HepG2 (cell line): Measurements from ENCODE around the gene PEAR1. TPM values are rescaled to one million over a fixed set of nuclear protein-coding genes. Genes with fewer than 3 reads are reported as not detected.

Experiments
- AKAP8 ChIP-seq: sonication (generic); formaldehyde crosslinking; IDR thresholded peaks from 2 replicates; pipeline ENCODE4 v1.5.1; 2020; ENCODE audit warnings: mild to moderate bottlenecking, missing genetic modification reagents
- ATF5 ChIP-seq: sonication (generic); formaldehyde crosslinking; IDR thresholded peaks from 2 replicates; pipeline ENCODE4 v1.4.0; 2020; ENCODE audit warnings: mild to moderate bottlenecking, low read depth, missing genetic modification reagents
- ATRX ChIP-seq: sonication (generic); formaldehyde crosslinking; IDR thresholded peaks from 2 replicates; pipeline ENCODE4 v1.4.0; 2020; ENCODE audit warnings: missing genetic modification reagents, borderline replicate concordance
- DNMT1 ChIP-seq: sonication (generic); formaldehyde crosslinking; IDR thresholded peaks from 2 replicates; pipeline ENCODE4 v1.5.1; 2020; ENCODE audit warnings: mild to moderate bottlenecking, missing genetic modification reagents
- POLR2A ChIP-seq, 2 experiments: IDR thresholded peaks; 2 replicates each; pipeline ENCODE4 v1.6.1; 2011; ENCODE audit warnings: low read depth in 2 of 2, low read length in 2 of 2, mild to moderate bottlenecking in 1 of 2, moderate library complexity in 1 of 2; ENCODE audit not compliant: insufficient read depth in 1 of 2
- ZNF10 ChIP-seq: sonication (generic); formaldehyde crosslinking; IDR thresholded peaks from 2 replicates; pipeline ENCODE4 v1.4.0; 2020; ENCODE audit warnings: mild to moderate bottlenecking, low read depth, missing genetic modification reagents, borderline replicate concordance
- ZNF30 ChIP-seq: sonication (generic); formaldehyde crosslinking; IDR thresholded peaks from 2 replicates; pipeline ENCODE4 v1.5.0; 2020; ENCODE audit warnings: mild to moderate bottlenecking, missing genetic modification reagents
- ZNF672 ChIP-seq: sonication (generic); formaldehyde crosslinking; IDR thresholded peaks from 2 replicates; pipeline ENCODE4 v1.8.1; 2022; ENCODE audit warnings: missing genetic modification reagents
- polyA plus RNA-seq, 8 experiments: library from polyadenylated mRNA; depleted of rRNA in 3 of 8; stranded (reverse) in 7 of 8; unstranded in 1 of 8; fragments of >200 nt; fragmentation: Illumina TruSeq in 4 of 8; extraction: Trizol in 4 of 8; gene quantifications; 2 replicates each; pipeline versions ENCODE4 v1.2.1 to v1.2.3, GENCODE V29; 2011 to 2016; ENCODE audit warnings: low read depth in 4 of 8, missing spikeins in 1 of 8, mixed read lengths in 1 of 8; ENCODE audit not compliant: insufficient read depth in 1 of 8
- total RNA-seq, 5 experiments: library from RNA; depleted of rRNA; stranded (reverse); fragments of >200 nt; fragmentation: Illumina TruSeq; extraction: Trizol; gene quantifications; 2 replicates each; pipeline ENCODE4 v1.2.3, GENCODE V29; 2016; ENCODE audit warnings: low read depth in 1 of 5
- TF ChIP-seq, protein P1 (sequence below): sonication (generic); formaldehyde crosslinking; IDR thresholded peaks from 2 replicates; pipeline ENCODE4 v1.8.0; 2022; ENCODE audit warnings: missing genetic modification reagents, mild to moderate bottlenecking, moderate library complexity, borderline replicate concordance
- TF ChIP-seq, protein P2 (sequence below): sonication (generic); formaldehyde crosslinking; IDR thresholded peaks from 2 replicates; pipeline ENCODE4 v1.4.0; 2020; ENCODE audit warnings: missing genetic modification reagents
- TF ChIP-seq, protein P3 (sequence below), 2 experiments: IDR thresholded peaks; 2 replicates each; pipeline ENCODE4 v1.6.1; 2011 to 2012; ENCODE audit warnings: low read length in 2 of 2, borderline replicate concordance in 1 of 2, low read depth in 1 of 2, mild to moderate bottlenecking in 1 of 2, moderate library complexity in 1 of 2
- TF ChIP-seq, protein P4 (sequence below): sonication (generic); formaldehyde crosslinking; IDR thresholded peaks from 2 replicates; pipeline ENCODE4 v1.4.0; 2020; ENCODE audit warnings: missing genetic modification reagents

The PEAR1 gene
- total and polyA plus RNA-seq, 2 of the 13 experiments (the other 11 are each of a cell fraction or from before 2014, with no cell fraction given), result 0.27 to 0.41 TPM

- TF ChIP-seq, protein P1, sequence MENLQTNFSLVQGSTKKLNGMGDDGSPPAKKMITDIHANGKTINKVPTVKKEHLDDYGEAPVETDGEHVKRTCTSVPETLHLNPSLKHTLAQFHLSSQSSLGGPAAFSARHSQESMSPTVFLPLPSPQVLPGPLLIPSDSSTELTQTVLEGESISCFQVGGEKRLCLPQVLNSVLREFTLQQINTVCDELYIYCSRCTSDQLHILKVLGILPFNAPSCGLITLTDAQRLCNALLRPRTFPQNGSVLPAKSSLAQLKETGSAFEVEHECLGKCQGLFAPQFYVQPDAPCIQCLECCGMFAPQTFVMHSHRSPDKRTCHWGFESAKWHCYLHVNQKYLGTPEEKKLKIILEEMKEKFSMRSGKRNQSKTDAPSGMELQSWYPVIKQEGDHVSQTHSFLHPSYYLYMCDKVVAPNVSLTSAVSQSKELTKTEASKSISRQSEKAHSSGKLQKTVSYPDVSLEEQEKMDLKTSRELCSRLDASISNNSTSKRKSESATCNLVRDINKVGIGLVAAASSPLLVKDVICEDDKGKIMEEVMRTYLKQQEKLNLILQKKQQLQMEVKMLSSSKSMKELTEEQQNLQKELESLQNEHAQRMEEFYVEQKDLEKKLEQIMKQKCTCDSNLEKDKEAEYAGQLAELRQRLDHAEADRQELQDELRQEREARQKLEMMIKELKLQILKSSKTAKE, result no peak
- TF ChIP-seq ATRX (CRISPR knock-in tag) (no peak), POLR2A (IDR thresholded peaks at IDR 0.05; ENCODE audit: insufficient read depth in 1 of 2, low read depth in 2 of 2, low read length in 2 of 2) (no peak), ZNF30 (CRISPR knock-in tag) (no peak), ZNF672 (no peak), ZNF10 (CRISPR knock-in tag) (no peak), ATF5 (CRISPR knock-in tag) (no peak), DNMT1 (CRISPR knock-in tag) (peak; percentile 54; the same call in 1 of the 2 replicates), AKAP8 (CRISPR knock-in tag) (no peak)
- TF ChIP-seq, protein P2, sequence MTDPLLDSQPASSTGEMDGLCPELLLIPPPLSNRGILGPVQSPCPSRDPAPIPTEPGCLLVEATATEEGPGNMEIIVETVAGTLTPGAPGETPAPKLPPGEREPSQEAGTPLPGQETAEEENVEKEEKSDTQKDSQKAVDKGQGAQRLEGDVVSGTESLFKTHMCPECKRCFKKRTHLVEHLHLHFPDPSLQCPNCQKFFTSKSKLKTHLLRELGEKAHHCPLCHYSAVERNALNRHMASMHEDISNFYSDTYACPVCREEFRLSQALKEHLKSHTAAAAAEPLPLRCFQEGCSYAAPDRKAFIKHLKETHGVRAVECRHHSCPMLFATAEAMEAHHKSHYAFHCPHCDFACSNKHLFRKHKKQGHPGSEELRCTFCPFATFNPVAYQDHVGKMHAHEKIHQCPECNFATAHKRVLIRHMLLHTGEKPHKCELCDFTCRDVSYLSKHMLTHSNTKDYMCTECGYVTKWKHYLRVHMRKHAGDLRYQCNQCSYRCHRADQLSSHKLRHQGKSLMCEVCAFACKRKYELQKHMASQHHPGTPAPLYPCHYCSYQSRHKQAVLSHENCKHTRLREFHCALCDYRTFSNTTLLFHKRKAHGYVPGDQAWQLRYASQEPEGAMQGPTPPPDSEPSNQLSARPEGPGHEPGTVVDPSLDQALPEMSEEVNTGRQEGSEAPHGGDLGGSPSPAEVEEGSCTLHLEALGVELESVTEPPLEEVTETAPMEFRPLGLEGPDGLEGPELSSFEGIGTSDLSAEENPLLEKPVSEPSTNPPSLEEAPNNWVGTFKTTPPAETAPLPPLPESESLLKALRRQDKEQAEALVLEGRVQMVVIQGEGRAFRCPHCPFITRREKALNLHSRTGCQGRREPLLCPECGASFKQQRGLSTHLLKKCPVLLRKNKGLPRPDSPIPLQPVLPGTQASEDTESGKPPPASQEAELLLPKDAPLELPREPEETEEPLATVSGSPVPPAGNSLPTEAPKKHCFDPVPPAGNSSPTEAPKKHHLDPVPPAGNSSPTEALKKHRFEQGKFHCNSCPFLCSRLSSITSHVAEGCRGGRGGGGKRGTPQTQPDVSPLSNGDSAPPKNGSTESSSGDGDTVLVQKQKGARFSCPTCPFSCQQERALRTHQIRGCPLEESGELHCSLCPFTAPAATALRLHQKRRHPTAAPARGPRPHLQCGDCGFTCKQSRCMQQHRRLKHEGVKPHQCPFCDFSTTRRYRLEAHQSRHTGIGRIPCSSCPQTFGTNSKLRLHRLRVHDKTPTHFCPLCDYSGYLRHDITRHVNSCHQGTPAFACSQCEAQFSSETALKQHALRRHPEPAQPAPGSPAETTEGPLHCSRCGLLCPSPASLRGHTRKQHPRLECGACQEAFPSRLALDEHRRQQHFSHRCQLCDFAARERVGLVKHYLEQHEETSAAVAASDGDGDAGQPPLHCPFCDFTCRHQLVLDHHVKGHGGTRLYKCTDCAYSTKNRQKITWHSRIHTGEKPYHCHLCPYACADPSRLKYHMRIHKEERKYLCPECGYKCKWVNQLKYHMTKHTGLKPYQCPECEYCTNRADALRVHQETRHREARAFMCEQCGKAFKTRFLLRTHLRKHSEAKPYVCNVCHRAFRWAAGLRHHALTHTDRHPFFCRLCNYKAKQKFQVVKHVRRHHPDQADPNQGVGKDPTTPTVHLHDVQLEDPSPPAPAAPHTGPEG, result peak; percentile 99
- TF ChIP-seq, protein P3, sequence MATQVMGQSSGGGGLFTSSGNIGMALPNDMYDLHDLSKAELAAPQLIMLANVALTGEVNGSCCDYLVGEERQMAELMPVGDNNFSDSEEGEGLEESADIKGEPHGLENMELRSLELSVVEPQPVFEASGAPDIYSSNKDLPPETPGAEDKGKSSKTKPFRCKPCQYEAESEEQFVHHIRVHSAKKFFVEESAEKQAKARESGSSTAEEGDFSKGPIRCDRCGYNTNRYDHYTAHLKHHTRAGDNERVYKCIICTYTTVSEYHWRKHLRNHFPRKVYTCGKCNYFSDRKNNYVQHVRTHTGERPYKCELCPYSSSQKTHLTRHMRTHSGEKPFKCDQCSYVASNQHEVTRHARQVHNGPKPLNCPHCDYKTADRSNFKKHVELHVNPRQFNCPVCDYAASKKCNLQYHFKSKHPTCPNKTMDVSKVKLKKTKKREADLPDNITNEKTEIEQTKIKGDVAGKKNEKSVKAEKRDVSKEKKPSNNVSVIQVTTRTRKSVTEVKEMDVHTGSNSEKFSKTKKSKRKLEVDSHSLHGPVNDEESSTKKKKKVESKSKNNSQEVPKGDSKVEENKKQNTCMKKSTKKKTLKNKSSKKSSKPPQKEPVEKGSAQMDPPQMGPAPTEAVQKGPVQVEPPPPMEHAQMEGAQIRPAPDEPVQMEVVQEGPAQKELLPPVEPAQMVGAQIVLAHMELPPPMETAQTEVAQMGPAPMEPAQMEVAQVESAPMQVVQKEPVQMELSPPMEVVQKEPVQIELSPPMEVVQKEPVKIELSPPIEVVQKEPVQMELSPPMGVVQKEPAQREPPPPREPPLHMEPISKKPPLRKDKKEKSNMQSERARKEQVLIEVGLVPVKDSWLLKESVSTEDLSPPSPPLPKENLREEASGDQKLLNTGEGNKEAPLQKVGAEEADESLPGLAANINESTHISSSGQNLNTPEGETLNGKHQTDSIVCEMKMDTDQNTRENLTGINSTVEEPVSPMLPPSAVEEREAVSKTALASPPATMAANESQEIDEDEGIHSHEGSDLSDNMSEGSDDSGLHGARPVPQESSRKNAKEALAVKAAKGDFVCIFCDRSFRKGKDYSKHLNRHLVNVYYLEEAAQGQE (IDR thresholded peaks at IDR 0.05; ENCODE audit: borderline replicate concordance in 1 of 2, low read depth in 1 of 2, low read length in 2 of 2), result no peak
- TF ChIP-seq, protein P4, sequence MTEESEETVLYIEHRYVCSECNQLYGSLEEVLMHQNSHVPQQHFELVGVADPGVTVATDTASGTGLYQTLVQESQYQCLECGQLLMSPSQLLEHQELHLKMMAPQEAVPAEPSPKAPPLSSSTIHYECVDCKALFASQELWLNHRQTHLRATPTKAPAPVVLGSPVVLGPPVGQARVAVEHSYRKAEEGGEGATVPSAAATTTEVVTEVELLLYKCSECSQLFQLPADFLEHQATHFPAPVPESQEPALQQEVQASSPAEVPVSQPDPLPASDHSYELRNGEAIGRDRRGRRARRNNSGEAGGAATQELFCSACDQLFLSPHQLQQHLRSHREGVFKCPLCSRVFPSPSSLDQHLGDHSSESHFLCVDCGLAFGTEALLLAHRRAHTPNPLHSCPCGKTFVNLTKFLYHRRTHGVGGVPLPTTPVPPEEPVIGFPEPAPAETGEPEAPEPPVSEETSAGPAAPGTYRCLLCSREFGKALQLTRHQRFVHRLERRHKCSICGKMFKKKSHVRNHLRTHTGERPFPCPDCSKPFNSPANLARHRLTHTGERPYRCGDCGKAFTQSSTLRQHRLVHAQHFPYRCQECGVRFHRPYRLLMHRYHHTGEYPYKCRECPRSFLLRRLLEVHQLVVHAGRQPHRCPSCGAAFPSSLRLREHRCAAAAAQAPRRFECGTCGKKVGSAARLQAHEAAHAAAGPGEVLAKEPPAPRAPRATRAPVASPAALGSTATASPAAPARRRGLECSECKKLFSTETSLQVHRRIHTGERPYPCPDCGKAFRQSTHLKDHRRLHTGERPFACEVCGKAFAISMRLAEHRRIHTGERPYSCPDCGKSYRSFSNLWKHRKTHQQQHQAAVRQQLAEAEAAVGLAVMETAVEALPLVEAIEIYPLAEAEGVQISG (CRISPR knock-in tag), result no peak
Observed at GRCh38 chr1:156920233-156921052, 26.9 kb downstream of the PEAR1 start, which contains the start of gene LRRC71 (continued).
